Panc1 (cell line): ENCODE data around the gene C2orf81. TPM values are rescaled to one million over a fixed set of nuclear protein-coding genes. Genes with fewer than 3 reads are reported as not detected.
"Not testable (repeated sequence)": the region's sequence is repeated elsewhere in the genome, so short reads cannot be mapped to it uniquely, and the experiment has no call there.

Source experiments
- ATAC-seq: fragments of 200-7000 bp; cut with Tn5 transposase; 2 replicates; pipeline ENCODE4 v1.9.1; 2020; ENCODE audit warnings: mild to moderate bottlenecking, moderate library complexity
- Bru-seq: library from RNA; stranded (reverse); fragments of 400-500 nt; gene quantifications from one replicate; lab custom pipeline; 2021; lab: Mats Ljungman, UMichigan
- BruChase-seq, 2 experiments: library from RNA; stranded (reverse); fragments of 400-500 nt; gene quantifications; one replicate each; lab custom pipeline; 2021; lab: Mats Ljungman, UMichigan
- BruUV-seq: library from RNA; stranded (reverse); fragments of 400-500 nt; replicated peaks from 2 replicates; lab custom pipeline; 2021; lab: Mats Ljungman, UMichigan
- CTCF ChIA-PET: fragments of 300-600 bp; sonication (Branson Sonifier 250); formaldehyde crosslinking; loops from one replicate; lab custom pipeline; 2022; ENCODE audit warnings: antibody characterized with exemption; lab: Charles Lee
- POLR2A ChIA-PET: fragments of 300-600 bp; sonication (Branson Sonifier 250); formaldehyde crosslinking; loops from one replicate; lab custom pipeline; 2022; ENCODE audit warnings: antibody characterized with exemption; lab: Charles Lee
- DNase-seq: peaks from one replicate; pipeline ENCODE4 v3.0.0-alpha.2; 2010; ENCODE audit warnings: low read depth, low spot score
- H3K27ac ChIP-seq: 2 replicates; pipeline ENCODE4 v1.5.1; 2011; ENCODE audit warnings: mild to moderate bottlenecking, low read length, inconsistent platforms
- H3K27me3 ChIP-seq: fragments of 200-500 bp; sonication (Bioruptor generic); 2 replicates; pipeline ENCODE4 v1.6.0; 2014; ENCODE audit warnings: low read length, inconsistent platforms; ENCODE audit not compliant: control insufficient read depth, insufficient read depth
- H3K36me3 ChIP-seq: fragments of 200-500 bp; sonication (Bioruptor generic); 2 replicates; pipeline ENCODE4 v1.5.1; 2014; ENCODE audit warnings: inconsistent platforms, mild to moderate bottlenecking, low read length, moderate library complexity; ENCODE audit not compliant: control insufficient read depth, insufficient read depth
- H3K4me1 ChIP-seq: 2 replicates; pipeline ENCODE4 v1.5.1; 2011; ENCODE audit warnings: inconsistent platforms, mild to moderate bottlenecking, low read length, moderate library complexity; ENCODE audit not compliant: control insufficient read depth, insufficient read depth
- H3K4me3 ChIP-seq, 2 experiments: 2 replicates each; pipeline ENCODE4 v1.5.1; 2011 to 2012; ENCODE audit warnings: low read depth in 2 of 2, low read length in 2 of 2, mild to moderate bottlenecking in 2 of 2, inconsistent platforms in 1 of 2, moderate library complexity in 1 of 2
- H3K9me3 ChIP-seq: fragments of 200-500 bp; sonication (Bioruptor generic); 2 replicates; pipeline ENCODE4 v1.5.1; 2014; ENCODE audit warnings: low read depth, mild to moderate bottlenecking, inconsistent platforms, low read length, moderate library complexity; ENCODE audit not compliant: control insufficient read depth, insufficient read depth
- CTCF ChIP-seq: fragments of 450-650 bp; IDR thresholded peaks from 2 replicates; pipeline ENCODE4 v1.5.1; 2017; ENCODE audit warnings: mild to moderate bottlenecking
- POLR2AphosphoS5 ChIP-seq: IDR thresholded peaks from 2 replicates; pipeline ENCODE4 v1.6.1; 2012; ENCODE audit warnings: mild to moderate bottlenecking, low read depth, low read length, moderate library complexity
- REST ChIP-seq, 2 experiments: IDR thresholded peaks; 2 replicates each; pipeline ENCODE4 v1.6.1; 2011 to 2012; ENCODE audit warnings: low read depth in 2 of 2, control low read depth in 1 of 2, low read length in 1 of 2, mild to moderate bottlenecking in 1 of 2, moderate library complexity in 1 of 2; ENCODE audit not compliant: insufficient read depth in 1 of 2
- SIN3A ChIP-seq: IDR thresholded peaks from 2 replicates; pipeline ENCODE4 v1.6.1; 2012; ENCODE audit warnings: low read depth, mild to moderate bottlenecking, low read length, moderate library complexity, borderline replicate concordance; ENCODE audit not compliant: insufficient read depth
- TCF7L2 ChIP-seq: IDR thresholded peaks from 2 replicates; pipeline ENCODE4 v1.6.1; 2011; ENCODE audit warnings: mild to moderate bottlenecking, low read depth, low read length, inconsistent platforms
- in situ Hi-C: cut with HindIII; loops from 2 replicates; pipeline ENCODE4 v1.10.0; 2016; ENCODE audit warnings: low sequenced_read_pairs, low pct_unique_long_range_greater_than_20kb
- intact Hi-C: fragments of 100-400 bp; cut with micrococcal nuclease; formaldehyde crosslinking; loops from one replicate; pipeline ENCODE4 v1.10.0; 2022; ENCODE audit not compliant: unreplicated experiment
- long read RNA-seq: library from polyadenylated mRNA; unstranded; transcript quantifications from one replicate; pipeline ENCODE4 v2.0.0, GENCODE V29; 2021; ENCODE audit not compliant: unreplicated experiment
- polyA plus RNA-seq: library from polyadenylated mRNA; unstranded; fragments of >200 nt; gene quantifications from one replicate; pipeline ENCODE4 v1.2.1, GENCODE V29; 2012; ENCODE audit warnings: missing spikeins; ENCODE audit not compliant: insufficient read length
- total RNA-seq: library from RNA; stranded (reverse); gene quantifications from one replicate; pipeline ENCODE4 v1.2.1, GENCODE V29; 2021; ENCODE audit not compliant: unreplicated experiment

C2orf81 gene
- 3.9 TPM for total RNA-seq
- polyA plus RNA-seq: 5.6 TPM
- percentile 35 among the genes with signal in this experiment for Bru-seq, nascent RNA
- BruChase-seq, experiment 1, labeled RNA remaining after a 2-hour chase: percentile 42 among the genes with signal in this experiment
- BruChase-seq, experiment 2, labeled RNA remaining after a 6-hour chase: percentile 42 among the genes with signal in this experiment
- long read RNA-seq, partial matches to known transcripts: 0 of 1 reads
- long read RNA-seq, other reads (novel, unspliced or antisense): 0 of 1 reads

DNA sequence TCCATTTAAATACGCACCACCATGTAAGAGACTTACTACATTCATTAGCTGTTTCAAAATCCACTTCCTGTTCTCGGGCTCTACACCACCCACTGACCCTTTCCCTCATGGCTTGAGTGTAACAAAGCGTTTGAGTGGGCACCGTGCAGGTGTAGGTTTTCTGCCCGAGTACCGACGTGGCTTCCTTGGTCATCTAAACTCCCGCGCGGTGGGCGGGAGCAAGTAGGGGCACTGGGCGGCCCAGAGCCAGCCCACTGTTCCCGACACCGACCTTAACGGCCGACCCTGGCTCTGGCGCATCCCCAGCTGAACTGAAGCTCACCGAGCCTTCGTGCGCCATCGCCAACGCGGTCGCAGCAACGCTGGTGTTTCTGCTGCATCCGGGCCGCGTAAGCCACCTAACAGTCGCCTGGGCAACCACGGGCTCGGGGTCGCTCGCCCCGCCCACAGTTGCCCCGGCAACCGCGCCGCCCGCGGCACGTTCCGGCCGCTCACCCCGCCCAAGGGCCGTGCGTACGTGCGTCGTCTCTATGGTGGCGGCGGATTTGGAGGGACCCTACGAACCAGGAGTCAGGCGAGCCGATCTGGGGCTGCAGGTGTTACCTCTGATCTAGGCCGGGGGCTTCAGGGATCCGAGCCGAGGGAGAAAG lies at the start of gene C2orf81, which contains the start of gene WDR54:
TSS of gene C2orf81 (minus strand) at position 399 of the 650 bp plus-strand sequence. CDS start at position 340, 59 bp downstream.
TSS of gene WDR54 (plus strand) at position 510 of the 650 bp plus-strand sequence. CDS start 424 bp downstream, outside the sequence.
- in situ Hi-C loops (no loop called here), intact Hi-C loops (no loop called here)
- no peaks in the 10 kb centered on the region; the same call in 1 of the 2 replicates for H3K36me3 ChIP-seq
- no peaks in the 10 kb centered on the region for H3K27me3 ChIP-seq
- no peak for TF ChIP-seq CTCF
- no peak for TF ChIP-seq TCF7L2
- no peak for TF ChIP-seq REST (IDR thresholded peaks at IDR 0.05; ENCODE audit: insufficient read depth in 1 of 2, low read depth in 2 of 2, low read length in 1 of 2)
- TF ChIP-seq POLR2AphosphoS5: 0 out of 2 replicates have a peak, but pooled peaks have one; percentile 44
- TF ChIP-seq SIN3A: 0 out of 2 replicates have a peak, but pooled peaks have one; percentile 53
- CTCF ChIA-PET: interaction anchor here (0.7 kb wide), 1 partner anchor 111 kb away, joined by 6 read pairs; no protein-coding TSS in a partner anchor
- BruUV-seq: no TSS peak
- peaks cover 4% of the 10 kb centered on the region; the same call in 1 of the 2 replicates for H3K4me1 ChIP-seq
- no peak for DNase-seq
- ATAC-seq: peak; percentile 94
- H3K4me3 ChIP-seq: peak within 1 kb of the TSS; percentile 84 to 89
- H3K27ac ChIP-seq: peak within 1 kb of the TSS; percentile 86
- POLR2A ChIA-PET: interaction anchor here (0.6 to 1.5 kb wide), 3 partner anchors 19 to 251 kb away, joined by 3 to 7 read pairs (median 6); no protein-coding TSS in a partner anchor
- H3K9me3 ChIP-seq: no peaks in the 10 kb centered on the region

DNA sequence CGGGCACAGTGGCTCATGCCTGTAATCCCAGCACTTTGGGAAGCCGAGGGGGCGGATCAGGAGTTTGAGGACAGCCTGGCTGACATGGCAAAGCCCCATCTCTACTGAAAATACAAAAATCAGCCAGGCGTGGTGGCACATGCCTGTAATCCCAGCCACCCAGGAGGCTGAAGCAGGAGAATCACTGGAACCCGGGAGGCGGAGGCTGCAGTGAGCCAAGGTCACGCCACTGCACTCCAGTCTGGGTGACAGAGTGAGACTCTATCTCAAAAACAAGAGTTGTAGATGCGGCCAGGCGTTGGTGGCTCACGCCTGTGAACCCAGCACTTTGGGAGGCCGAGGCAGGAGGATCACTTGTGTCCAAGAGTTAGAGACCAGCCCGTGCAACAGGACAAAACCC lies 49.3 kb upstream of the C2orf81 start:
- not testable (repeated sequence) for H3K36me3 ChIP-seq

More for the DNA sequence above, 49.3 kb upstream of the C2orf81 start:
- intact Hi-C loops, in situ Hi-C loops, DNase-seq, H3K9me3 ChIP-seq, CTCF ChIA-PET, ATAC-seq, BruUV-seq, H3K27me3 ChIP-seq, H3K27ac ChIP-seq, H3K4me3 ChIP-seq, H3K4me1 ChIP-seq: not testable (repeated sequence)
- POLR2A ChIA-PET: interaction anchor here (0.6 to 0.7 kb wide), 3 partner anchors 16 to 266 kb away, joined by 4 to 9 read pairs (median 8); no protein-coding TSS in a partner anchor
